ENCODE results near the gene SINHCAF. TPM values are rescaled to one million over a fixed set of nuclear protein-coding genes. Genes with fewer than 3 reads are reported as not detected.
"Not testable (repeated sequence)": the region's sequence is repeated elsewhere in the genome, so short reads cannot be mapped to it uniquely, and the experiment has no call there.

SINHCAF gene
- total RNA-seq, 1 experiment from 2014 or later: 32.7 TPM

DNA sequence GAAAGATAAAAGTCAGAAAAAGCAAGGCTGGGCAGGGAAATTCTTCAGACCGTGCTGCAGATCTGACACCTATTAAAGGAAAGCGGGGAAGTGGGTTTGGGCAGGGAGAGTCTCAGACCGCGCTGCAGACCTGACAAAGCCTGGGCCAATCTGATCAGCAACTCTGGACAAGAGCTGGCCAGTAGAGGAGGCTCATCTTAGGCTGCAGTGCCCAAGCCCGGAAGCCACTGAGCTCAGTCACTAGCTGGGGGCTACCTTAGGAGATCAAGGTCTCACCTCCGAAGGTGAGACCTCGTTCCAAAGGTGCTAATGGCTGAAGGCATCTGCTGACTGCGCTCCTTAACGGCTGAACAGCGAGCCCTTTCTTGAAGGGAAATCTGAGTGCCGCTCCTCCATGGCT, 60.2 kb downstream of the SINHCAF start:
- no peak for DNase-seq (ENCODE audit: low read depth)

- no peak for DNase-seq (ENCODE audit: low read depth)
Measured at GRCh38 chr12:31263661-31264060, 62.3 kb downstream of the SINHCAF start.

DNA sequence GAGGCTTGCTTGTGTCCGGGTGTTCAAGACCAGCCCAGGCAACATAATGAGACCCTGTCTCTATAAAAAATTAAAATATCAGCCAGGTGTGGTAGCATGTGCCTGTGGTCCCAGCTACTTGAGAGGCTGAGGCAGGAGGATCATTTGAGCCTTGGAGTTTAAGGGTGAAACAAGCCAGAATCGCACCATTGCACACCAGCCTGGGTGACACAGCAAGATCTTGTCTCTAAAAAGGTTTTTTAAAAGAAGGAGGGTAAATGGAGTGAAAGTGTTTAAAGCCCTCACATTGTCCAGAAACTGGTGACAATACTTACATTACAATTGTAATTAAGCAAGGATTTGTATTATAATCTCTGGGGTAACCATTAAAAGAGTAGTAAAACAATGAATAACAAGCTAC, 64.2 kb downstream of the SINHCAF start:
- DNase-seq (ENCODE audit: low read depth): no peak

DNA sequence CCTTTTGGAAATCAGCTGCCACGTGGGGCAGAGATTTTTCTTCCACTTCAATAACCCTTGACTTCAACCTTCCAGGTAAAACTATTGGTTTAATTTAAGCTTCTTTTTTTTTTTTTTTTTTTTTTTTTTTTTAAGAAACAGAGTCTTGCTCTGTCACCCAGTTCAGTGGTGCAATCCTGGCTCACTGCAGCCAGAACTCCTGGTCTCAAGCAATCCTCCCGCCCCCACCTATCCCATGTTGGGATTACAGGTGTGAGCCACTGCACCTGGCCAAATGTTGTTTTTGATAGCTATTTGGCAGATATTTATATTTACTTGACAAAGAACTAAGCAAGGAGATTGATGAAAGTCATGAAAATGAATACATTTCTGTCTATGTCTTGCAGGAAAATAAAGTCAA, 65.1 kb downstream of the SINHCAF start:
- no peak for DNase-seq (ENCODE audit: low read depth)

DNA sequence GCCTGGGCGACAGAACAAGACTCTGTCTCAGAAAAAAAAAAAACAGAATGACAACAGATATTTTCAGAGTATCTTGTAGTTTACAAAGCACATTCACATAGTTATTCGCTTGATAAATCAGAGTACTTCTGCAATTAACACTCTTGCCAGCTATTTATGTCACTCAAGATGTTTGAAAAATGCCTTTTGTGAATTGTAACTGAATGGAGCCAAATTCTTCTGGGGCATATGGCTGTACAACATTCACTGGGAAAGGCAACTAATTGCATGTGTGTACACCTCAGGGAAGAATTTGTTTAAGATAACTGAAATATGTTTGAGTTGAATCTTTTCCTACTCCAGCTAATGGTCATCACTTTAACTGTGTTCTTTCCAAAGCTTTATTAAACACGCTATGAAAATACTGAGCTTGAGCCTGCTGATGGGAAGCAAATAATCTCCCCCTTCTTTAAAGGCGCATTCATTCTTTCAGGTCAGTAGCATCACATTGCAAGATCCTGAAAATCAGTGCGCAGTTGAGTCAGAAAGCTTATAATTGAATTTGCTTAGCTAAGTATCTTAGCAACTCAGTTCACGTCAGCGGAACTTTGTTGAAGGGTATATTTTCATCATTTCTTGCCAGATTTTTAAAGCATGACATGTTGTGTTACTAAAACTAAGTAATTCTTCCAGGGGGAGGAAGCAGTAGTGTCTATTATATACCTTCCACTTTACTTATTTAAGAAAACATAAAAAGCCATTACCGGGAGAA, 66.6 kb downstream of the SINHCAF start:
- no peak for DNase-seq (ENCODE audit: low read depth)

- DNase-seq (ENCODE audit: low read depth): no peak
Measured at GRCh38 chr12:31257784-31258183, 68.2 kb downstream of the SINHCAF start.

DNA sequence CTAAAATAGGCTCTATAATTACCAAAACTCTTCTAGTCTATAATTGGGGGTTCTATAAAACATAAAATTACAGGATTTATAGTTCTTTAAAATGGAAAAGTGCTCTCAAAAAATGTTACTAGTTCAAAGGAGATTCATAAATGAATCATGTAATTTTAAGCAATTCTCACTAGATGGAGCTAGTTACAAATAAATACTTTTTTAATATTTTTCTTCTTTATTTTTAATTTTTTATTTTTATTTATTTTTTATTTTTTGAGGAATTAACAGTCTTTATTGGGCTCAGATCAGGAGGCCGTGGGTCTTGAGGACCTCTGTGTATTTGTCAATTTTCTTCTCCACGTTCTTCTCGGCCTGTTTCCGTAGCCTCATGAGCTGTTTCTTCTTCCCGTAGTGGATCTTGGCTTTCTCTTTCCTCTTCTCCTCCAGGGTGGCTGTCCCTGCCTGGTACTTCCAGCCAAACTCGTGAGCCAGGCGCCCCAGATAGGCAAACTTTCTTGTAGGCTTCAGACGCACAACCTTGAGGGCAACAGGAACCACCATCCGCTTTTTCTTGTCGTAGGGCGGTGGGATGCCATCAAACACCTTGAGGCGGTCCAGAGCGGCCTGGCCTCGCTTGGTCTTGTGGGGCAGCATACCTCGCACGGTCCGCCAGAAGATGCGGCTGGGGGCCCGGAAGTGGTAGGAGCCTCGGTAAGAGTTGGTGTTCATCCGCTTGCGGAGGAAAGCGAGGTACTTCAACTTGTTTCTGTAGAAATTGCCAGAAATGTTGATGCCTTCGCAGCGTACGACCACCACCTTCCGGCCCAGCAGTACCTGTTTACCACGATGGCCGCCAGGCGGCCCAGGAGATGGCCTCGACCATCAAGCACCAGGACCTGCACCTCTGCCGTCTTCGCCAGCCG, 74.0 kb downstream of the SINHCAF start:
- DNase-seq (ENCODE audit: low read depth): not testable (repeated sequence)

GRCh38 chr12:31250179-31250578, 75.8 kb downstream of the SINHCAF start:
- DNase-seq (ENCODE audit: low read depth): no peak

- DNase-seq (ENCODE audit: low read depth): no peak
Measured at GRCh38 chr12:31249356-31249755, 76.6 kb downstream of the SINHCAF start.

DNA sequence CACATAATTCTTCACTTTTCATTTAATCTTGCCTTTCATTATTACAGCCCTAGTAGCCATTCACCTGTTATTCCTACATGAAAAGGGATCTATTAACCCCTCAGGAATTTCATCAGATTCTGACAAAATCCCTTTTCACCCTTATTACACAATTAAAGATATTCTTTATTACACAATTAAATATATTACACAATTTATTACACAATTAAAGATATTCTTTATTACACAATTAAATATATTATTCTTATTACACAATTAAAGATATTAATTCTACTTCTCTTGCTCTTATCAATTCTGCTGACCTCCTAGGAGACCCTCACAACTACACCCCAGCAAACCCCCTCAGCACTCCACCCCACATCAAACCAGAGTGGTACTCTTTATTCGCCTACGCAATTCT, 77.1 kb downstream of the SINHCAF start:
- DNase-seq (ENCODE audit: low read depth): no peak

GRCh38 chr12:31248337-31248736, 77.6 kb downstream of the SINHCAF start:
- no peak for DNase-seq (ENCODE audit: low read depth)

DNA sequence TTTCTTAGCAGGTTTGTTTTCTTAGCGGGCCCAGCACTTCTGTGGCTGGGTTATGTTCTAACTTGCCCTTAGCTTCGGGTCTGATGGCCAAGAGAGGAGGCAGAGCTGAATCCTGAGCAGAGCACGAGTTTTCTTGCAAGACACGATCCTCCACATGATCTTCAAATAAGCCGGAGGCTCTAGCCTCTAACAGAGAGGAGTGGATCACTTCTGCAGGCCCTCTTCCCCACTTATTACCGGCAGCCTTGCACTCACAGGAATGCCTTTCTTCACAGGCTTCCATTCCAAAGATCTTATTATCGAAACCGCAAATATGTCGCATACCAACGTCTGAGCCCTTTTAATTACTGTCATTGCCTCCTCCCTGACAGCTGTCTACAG, 79.5 kb downstream of the SINHCAF start:
- DNase-seq (ENCODE audit: low read depth): peak; percentile 58

GRCh38 chr12:31245822-31246469, 80.0 kb downstream of the SINHCAF start:
- DNase-seq (ENCODE audit: low read depth): peak; percentile 15

- DNase-seq (ENCODE audit: low read depth): not testable (repeated sequence)
Measured at GRCh38 chr12:31242418-31242817, 83.5 kb downstream of the SINHCAF start.

DNA sequence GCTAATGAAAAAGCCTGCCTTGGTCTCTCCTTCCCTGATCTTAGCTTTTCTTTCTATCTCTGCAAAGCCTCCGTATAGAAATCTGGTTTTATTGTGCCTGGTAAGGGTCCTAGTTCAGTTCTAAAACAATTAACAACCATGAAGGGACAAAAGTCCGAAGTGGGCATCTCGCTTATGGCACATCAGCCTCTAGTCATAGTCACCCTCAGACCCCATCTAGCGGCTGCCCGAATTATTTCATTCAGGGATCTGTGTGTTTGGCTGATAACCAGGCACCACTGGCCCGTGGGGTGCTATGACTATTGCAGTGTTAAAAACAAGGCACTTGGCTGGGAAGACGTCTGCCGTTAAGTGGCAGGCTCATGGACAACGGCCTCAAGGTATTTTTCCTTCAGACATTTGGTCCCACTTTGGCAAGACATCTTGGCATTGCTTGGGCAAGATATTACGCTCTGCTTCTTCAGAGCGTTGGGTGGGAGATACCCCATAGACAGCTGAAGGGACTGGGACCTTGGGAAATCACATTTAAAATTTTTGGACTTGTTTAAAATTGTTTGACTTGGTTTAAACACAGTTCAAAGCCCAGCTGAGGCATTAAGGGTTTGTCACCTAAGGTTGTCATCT, 87.1 kb downstream of the SINHCAF start:
- DNase-seq (ENCODE audit: low read depth): peak; percentile 59

- not testable (repeated sequence) for DNase-seq (ENCODE audit: low read depth)
Measured at GRCh38 chr12:31238333-31238732, 87.6 kb downstream of the SINHCAF start.

DNA sequence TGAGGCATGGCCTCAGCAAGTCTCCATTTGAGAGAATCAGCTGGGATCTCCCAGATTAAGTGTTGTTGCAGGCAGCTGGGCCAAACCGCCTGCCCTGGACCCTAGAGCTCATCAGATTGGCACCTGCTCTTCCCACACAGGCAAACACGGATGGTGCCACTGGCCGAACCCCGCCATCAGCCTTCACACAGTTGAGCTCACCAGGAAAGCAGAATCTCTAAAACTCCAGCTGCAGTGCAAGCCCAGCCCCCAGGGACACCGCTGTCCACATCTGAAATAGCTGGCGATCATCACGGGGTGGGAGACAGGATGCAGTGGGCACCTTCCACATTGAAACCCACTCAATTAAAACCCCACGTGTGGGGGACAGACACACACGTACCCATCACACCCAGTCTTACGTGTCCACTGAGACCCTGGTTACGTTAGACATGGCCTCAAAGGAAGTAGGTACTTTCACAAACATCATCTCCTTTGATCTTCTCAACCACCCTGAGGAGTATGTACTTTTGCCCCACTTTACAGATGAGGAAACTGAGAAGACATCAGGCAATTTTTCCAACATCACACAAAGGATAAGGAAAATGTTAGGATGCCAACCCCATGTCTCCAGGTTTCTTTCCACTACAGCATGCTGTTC, 88.8 kb downstream of the SINHCAF start:
- DNase-seq (ENCODE audit: low read depth): no peak

GRCh38 chr12:31235868-31236395, 90.0 kb downstream of the SINHCAF start:
- no peak for DNase-seq (ENCODE audit: low read depth)

DNA sequence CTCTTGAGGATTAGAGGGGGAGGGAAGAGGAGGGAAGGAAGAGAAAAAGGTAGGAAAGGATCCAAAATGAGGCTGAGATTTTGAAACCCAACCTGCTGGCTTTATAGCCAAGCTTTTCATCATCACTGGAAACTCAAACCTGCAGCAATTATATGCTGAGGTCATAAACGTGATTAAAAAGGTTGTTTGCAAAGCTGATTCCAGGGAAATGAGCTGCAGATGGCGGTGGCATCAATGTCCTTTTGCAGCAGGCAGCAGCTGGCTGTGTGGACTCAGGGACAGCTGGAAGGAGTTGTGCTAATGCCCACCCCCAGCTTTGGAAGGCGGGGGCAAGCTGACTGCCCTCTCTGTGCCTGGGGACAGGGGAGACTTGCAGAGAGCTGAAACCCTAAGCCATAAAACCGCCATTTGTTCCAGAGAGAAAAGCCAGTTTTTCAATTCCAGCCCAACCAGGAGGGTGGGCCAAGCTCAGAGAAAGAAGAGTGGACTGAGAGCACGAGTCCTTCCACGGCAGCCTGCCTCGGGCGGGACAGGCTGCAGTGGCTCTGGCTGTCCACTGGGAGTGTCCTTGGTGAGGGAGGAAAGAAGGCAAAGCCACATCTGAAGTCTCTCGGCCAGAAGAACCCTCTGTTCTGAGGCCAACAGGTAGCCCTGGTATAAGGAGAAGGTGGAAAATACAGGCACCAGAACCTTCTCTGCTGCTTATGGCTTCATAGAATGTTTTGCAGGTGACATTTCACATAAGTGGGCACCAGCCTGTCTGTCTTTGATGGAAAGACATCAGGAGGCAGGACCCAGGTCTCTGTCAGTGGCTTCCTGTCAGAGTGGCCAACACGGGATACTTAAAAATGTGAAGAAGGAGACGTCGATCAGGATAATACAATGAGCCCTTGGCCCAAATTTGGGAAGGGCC, 90.7 kb downstream of the SINHCAF start:
- DNase-seq (ENCODE audit: low read depth): peak; percentile 50

Data from RPMI7951 (cell line).